ENCODE results near the gene PDZRN3. TPM values are rescaled to one million over a fixed set of nuclear protein-coding genes. Genes with fewer than 3 reads are reported as not detected.

PDZRN3 gene
- total and polyA plus RNA-seq, 2 donors (not counting 1 experiment from before 2014, with no cell fraction given) = 14.6 to 56.3 TPM

DNA sequence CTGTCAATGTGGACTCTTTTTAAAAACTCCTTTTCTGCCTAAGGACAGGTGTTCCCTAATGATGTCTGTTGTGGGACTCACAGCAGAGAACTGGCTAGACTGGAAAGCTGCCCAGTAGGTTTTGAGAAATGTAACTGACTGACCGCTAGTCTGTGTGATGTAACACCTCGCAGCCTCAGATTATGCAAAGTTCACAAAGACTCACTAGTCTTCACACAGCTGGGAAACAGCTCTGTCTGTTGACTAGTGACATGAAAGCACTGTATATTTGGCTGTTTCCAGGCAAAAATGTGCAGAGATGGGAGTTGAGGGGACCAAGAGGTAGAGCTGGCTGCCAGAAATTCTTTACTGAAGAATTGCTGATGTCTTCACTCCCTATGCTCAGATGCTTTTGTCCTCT is 10.3 kb downstream of the PDZRN3 start:
- DNase-seq (ENCODE audit: low read depth in 2 of 2) = peak; percentile 88 to 92
- Histone ChIP-seq H3K27ac (ENCODE audit: insufficient read depth, low read length) (no peak overlapping the region), H4K20me1 (ENCODE audit: control insufficient read depth, extremely low read depth, insufficient read depth, low read length) (no peaks in the 10 kb centered on the region), H3K36me3 (ENCODE audit: control insufficient read depth, insufficient read depth, low read length) (no peaks in the 10 kb centered on the region), H3K9ac (ENCODE audit: insufficient read depth, low read length) (no peak overlapping the region), H2AFZ (ENCODE audit: low read length) (no peak overlapping the region), H3K27me3 (ENCODE audit: control insufficient read depth, insufficient read depth, low read length) (no peaks in the 10 kb centered on the region), H3K4me3 (replicated peaks in 1 of 4; ENCODE audit: control extremely low read depth in 1 of 4, insufficient read depth in 1 of 4, low read depth in 3 of 4, low read length in 4 of 4) (no peak overlapping the region), H3K79me2 (ENCODE audit: control insufficient read depth, insufficient read depth, low read length) (peaks cover 28% of the 10 kb centered on the region), H3K9me3 (ENCODE audit: control insufficient read depth, insufficient read depth, low read depth, low read length) (no peaks in the 10 kb centered on the region), H3K4me1 (ENCODE audit: control insufficient read depth, extremely low read depth, insufficient read depth, low read length) (peaks cover 4% of the 10 kb centered on the region), H3K4me2 (ENCODE audit: extremely low read depth, insufficient read depth, low read length) (no peak overlapping the region)
- TF ChIP-seq, protein P1, sequence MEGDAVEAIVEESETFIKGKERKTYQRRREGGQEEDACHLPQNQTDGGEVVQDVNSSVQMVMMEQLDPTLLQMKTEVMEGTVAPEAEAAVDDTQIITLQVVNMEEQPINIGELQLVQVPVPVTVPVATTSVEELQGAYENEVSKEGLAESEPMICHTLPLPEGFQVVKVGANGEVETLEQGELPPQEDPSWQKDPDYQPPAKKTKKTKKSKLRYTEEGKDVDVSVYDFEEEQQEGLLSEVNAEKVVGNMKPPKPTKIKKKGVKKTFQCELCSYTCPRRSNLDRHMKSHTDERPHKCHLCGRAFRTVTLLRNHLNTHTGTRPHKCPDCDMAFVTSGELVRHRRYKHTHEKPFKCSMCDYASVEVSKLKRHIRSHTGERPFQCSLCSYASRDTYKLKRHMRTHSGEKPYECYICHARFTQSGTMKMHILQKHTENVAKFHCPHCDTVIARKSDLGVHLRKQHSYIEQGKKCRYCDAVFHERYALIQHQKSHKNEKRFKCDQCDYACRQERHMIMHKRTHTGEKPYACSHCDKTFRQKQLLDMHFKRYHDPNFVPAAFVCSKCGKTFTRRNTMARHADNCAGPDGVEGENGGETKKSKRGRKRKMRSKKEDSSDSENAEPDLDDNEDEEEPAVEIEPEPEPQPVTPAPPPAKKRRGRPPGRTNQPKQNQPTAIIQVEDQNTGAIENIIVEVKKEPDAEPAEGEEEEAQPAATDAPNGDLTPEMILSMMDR (conservative IDR thresholded peaks at IDR 0.05 in 1 of 2, IDR thresholded peaks at IDR 0.05 in 1 of 2; ENCODE audit: low read depth in 1 of 2, low read length in 2 of 2) = no peak
- TF ChIP-seq EZH2 (IDR thresholded peaks at IDR 0.05; ENCODE audit: low read length, missing control alignments) = no peak

DNA sequence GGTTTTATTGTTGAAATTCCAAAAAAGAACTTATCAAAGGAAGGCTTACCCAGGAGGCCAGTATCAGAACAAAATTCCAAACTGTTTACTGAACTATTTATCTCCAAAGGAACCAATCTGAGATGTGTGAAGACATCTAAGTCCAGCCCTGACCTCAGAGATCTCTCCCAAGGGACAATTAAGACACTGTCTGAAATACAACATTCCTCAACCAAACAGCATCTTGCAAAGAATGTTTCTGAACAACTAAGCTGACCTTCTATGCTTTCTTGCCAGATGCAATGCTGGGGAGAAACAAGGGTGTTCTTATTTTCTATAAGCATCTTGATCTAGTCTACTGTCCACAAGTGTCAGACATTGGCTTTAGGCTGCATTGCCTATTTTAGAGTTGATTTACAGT is 13.6 kb downstream of the PDZRN3 start:
- H2AFZ ChIP-seq (ENCODE audit: low read length) = no peak overlapping the region
- peaks cover 16% of the 10 kb centered on the region for H3K79me2 ChIP-seq (ENCODE audit: control insufficient read depth, insufficient read depth, low read length)
- no peaks in the 10 kb centered on the region for H3K36me3 ChIP-seq (ENCODE audit: control insufficient read depth, insufficient read depth, low read length)
- no peaks in the 10 kb centered on the region for H4K20me1 ChIP-seq (ENCODE audit: control insufficient read depth, extremely low read depth, insufficient read depth, low read length)
- H3K27me3 ChIP-seq (ENCODE audit: control insufficient read depth, insufficient read depth, low read length) = no peaks in the 10 kb centered on the region
- H3K9ac ChIP-seq (ENCODE audit: insufficient read depth, low read length) = no peak overlapping the region
- H3K4me3 ChIP-seq (replicated peaks in 1 of 4; ENCODE audit: control extremely low read depth in 1 of 4, insufficient read depth in 1 of 4, low read depth in 3 of 4, low read length in 4 of 4) = no peak overlapping the region
- TF ChIP-seq EZH2 (IDR thresholded peaks at IDR 0.05; ENCODE audit: low read length, missing control alignments) = no peak
- TF ChIP-seq, protein P1 (conservative IDR thresholded peaks at IDR 0.05 in 1 of 2, IDR thresholded peaks at IDR 0.05 in 1 of 2; ENCODE audit: low read depth in 1 of 2, low read length in 2 of 2) = no peak
- no peaks in the 10 kb centered on the region for H3K9me3 ChIP-seq (ENCODE audit: control insufficient read depth, insufficient read depth, low read depth, low read length)
- no peak overlapping the region for H3K4me2 ChIP-seq (ENCODE audit: extremely low read depth, insufficient read depth, low read length)
- H3K27ac ChIP-seq (ENCODE audit: insufficient read depth, low read length) = no peak overlapping the region
- H3K4me1 ChIP-seq (ENCODE audit: control insufficient read depth, extremely low read depth, insufficient read depth, low read length) = peaks cover 6% of the 10 kb centered on the region
- DNase-seq (ENCODE audit: low read depth in 2 of 2) = peak in 1 of 2 donors; percentile 48

DNA sequence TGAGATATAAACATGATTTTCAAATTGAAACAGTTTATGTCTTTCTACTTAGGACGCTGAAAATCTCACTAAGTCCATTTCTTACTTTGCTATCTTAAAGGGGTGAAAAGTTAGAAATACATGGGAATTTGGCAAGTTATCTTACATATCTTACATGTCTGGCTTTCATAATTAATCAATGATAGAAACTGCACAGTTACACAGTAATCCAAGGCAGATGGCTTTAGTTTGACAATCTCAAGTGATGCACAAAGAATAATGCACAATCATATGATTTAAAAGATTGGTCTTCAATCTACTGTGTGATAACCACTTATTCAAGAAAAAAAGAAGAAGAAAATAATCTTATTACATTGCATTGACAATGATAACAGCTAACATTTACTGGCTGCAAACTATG is 14.2 kb downstream of the PDZRN3 start:
- H3K9ac ChIP-seq (ENCODE audit: insufficient read depth, low read length) = no peak overlapping the region
- H3K4me1 ChIP-seq (ENCODE audit: control insufficient read depth, extremely low read depth, insufficient read depth, low read length) = peaks cover 9% of the 10 kb centered on the region
- H4K20me1 ChIP-seq (ENCODE audit: control insufficient read depth, extremely low read depth, insufficient read depth, low read length) = no peaks in the 10 kb centered on the region
- peaks cover 16% of the 10 kb centered on the region for H3K79me2 ChIP-seq (ENCODE audit: control insufficient read depth, insufficient read depth, low read length)
- H3K27me3 ChIP-seq (ENCODE audit: control insufficient read depth, insufficient read depth, low read length) = no peaks in the 10 kb centered on the region
- H3K27ac ChIP-seq (ENCODE audit: insufficient read depth, low read length) = no peak overlapping the region
- H3K4me2 ChIP-seq (ENCODE audit: extremely low read depth, insufficient read depth, low read length) = no peak overlapping the region
- TF ChIP-seq EZH2 (IDR thresholded peaks at IDR 0.05; ENCODE audit: low read length, missing control alignments) = no peak
- TF ChIP-seq, protein P1 (conservative IDR thresholded peaks at IDR 0.05 in 1 of 2, IDR thresholded peaks at IDR 0.05 in 1 of 2; ENCODE audit: low read depth in 1 of 2, low read length in 2 of 2) = no peak
- no peak overlapping the region for H3K4me3 ChIP-seq (replicated peaks in 1 of 4; ENCODE audit: control extremely low read depth in 1 of 4, insufficient read depth in 1 of 4, low read depth in 3 of 4, low read length in 4 of 4)
- no peaks in the 10 kb centered on the region for H3K9me3 ChIP-seq (ENCODE audit: control insufficient read depth, insufficient read depth, low read depth, low read length)
- no peaks in the 10 kb centered on the region for H3K36me3 ChIP-seq (ENCODE audit: control insufficient read depth, insufficient read depth, low read length)
- no peak for DNase-seq (ENCODE audit: low read depth in 2 of 2)
- H2AFZ ChIP-seq (ENCODE audit: low read length) = no peak overlapping the region

Data from fibroblast of lung (primary cell).